HepG2 (cell line): ENCODE results near the gene DAZAP1. TPM values are rescaled to one million over a fixed set of nuclear protein-coding genes. Genes with fewer than 3 reads are reported as not detected.

Experiments
- ATF1 ChIP-seq: IDR thresholded peaks from 2 replicates; pipeline ENCODE4 v1.6.1; 2016; ENCODE audit warnings: mild to moderate bottlenecking, control low read depth
- GZF1 ChIP-seq: sonication (generic); formaldehyde crosslinking; IDR thresholded peaks from 2 replicates; pipeline ENCODE4 v1.5.1; 2020; ENCODE audit warnings: mild to moderate bottlenecking, missing genetic modification reagents
- IRX3 ChIP-seq: sonication (generic); formaldehyde crosslinking; IDR thresholded peaks from 2 replicates; pipeline ENCODE4 v1.8.1; 2023; ENCODE audit warnings: mild to moderate bottlenecking, low read depth, missing genetic modification reagents, borderline replicate concordance
- KLF13 ChIP-seq: sonication (generic); formaldehyde crosslinking; IDR thresholded peaks from 2 replicates; pipeline ENCODE4 v1.4.0; 2020; ENCODE audit warnings: mild to moderate bottlenecking, missing genetic modification reagents
- MAFK ChIP-seq, 2 experiments: IDR thresholded peaks in 1 of 2; conservative IDR thresholded peaks in 1 of 2; 2 replicates each; pipeline ENCODE4 v1.6.1; 2011; ENCODE audit warnings: improper control_type of control experiment in 2 of 2, low read length in 2 of 2
- MTA3 ChIP-seq: sonication (generic); formaldehyde crosslinking; IDR thresholded peaks from 2 replicates; pipeline ENCODE4 v1.4.0; 2020; ENCODE audit warnings: missing genetic modification reagents
- MYNN ChIP-seq: sonication (generic); formaldehyde crosslinking; IDR thresholded peaks from 2 replicates; pipeline ENCODE4 v1.4.0; 2020; ENCODE audit warnings: mild to moderate bottlenecking, low read depth, missing genetic modification reagents
- NR2F1 ChIP-seq, 2 experiments: fragments of 450-650 bp in 1 of 2; formaldehyde crosslinking in 1 of 2; IDR thresholded peaks; 2 replicates each; pipeline versions ENCODE4 v1.5.0 to v1.6.1; 2016 to 2020; ENCODE audit warnings: mild to moderate bottlenecking in 1 of 2, missing compliant biosample characterization in 1 of 2, missing genetic modification reagents in 1 of 2, moderate library complexity in 1 of 2
- RAD21 ChIP-seq: fragments of 450-650 bp; formaldehyde crosslinking; IDR thresholded peaks from 2 replicates; pipeline ENCODE4 v1.5.0; 2020; ENCODE audit warnings: mild to moderate bottlenecking
- SAFB2 ChIP-seq: sonication (generic); formaldehyde crosslinking; IDR thresholded peaks from 2 replicates; pipeline ENCODE4 v1.5.1; 2020; ENCODE audit warnings: missing genetic modification reagents, low read depth, mild to moderate bottlenecking, borderline replicate concordance
- SOX6 ChIP-seq, 2 experiments: fragments of 450-650 bp in 1 of 2; sonication (generic) in 1 of 2; formaldehyde crosslinking in 1 of 2; IDR thresholded peaks; 2 replicates each; pipeline versions ENCODE4 v1.4.0 to v1.6.1; 2017 to 2020; ENCODE audit warnings: antibody characterized with exemption in 1 of 2, mild to moderate bottlenecking in 1 of 2, missing genetic modification reagents in 1 of 2
- SP2 ChIP-seq: sonication (generic); formaldehyde crosslinking; IDR thresholded peaks from 2 replicates; pipeline ENCODE4 v1.5.1; 2020; ENCODE audit warnings: mild to moderate bottlenecking, missing genetic modification reagents
- ZNF570 ChIP-seq: sonication (generic); formaldehyde crosslinking; IDR thresholded peaks from 2 replicates; pipeline ENCODE4 v1.4.0; 2020; ENCODE audit warnings: mild to moderate bottlenecking, missing genetic modification reagents, borderline replicate concordance
- ZNF615 ChIP-seq: sonication (generic); formaldehyde crosslinking; IDR thresholded peaks from 2 replicates; pipeline ENCODE4 v1.5.0; 2020; ENCODE audit warnings: mild to moderate bottlenecking, missing genetic modification reagents, borderline replicate concordance
- ZNF619 ChIP-seq: sonication (generic); formaldehyde crosslinking; IDR thresholded peaks from 2 replicates; pipeline ENCODE4 v1.4.0; 2020; ENCODE audit warnings: mild to moderate bottlenecking, missing genetic modification reagents
- ZNF768 ChIP-seq: sonication (generic); formaldehyde crosslinking; IDR thresholded peaks from 2 replicates; pipeline ENCODE4 v1.4.0; 2020; ENCODE audit warnings: missing genetic modification reagents
- ZNF772 ChIP-seq: sonication (generic); formaldehyde crosslinking; IDR thresholded peaks from 2 replicates; pipeline ENCODE4 v1.5.0; 2020; ENCODE audit warnings: mild to moderate bottlenecking, missing genetic modification reagents
- ZNF780A ChIP-seq: sonication (generic); formaldehyde crosslinking; IDR thresholded peaks from 2 replicates; pipeline ENCODE4 v1.8.0; 2022; ENCODE audit warnings: mild to moderate bottlenecking, missing genetic modification reagents, moderate library complexity
- polyA plus RNA-seq, 8 experiments: library from polyadenylated mRNA; depleted of rRNA in 3 of 8; stranded (reverse) in 7 of 8; unstranded in 1 of 8; fragments of >200 nt; fragmentation: Illumina TruSeq in 4 of 8; extraction: Trizol in 4 of 8; gene quantifications; 2 replicates each; pipeline versions ENCODE4 v1.2.1 to v1.2.3, GENCODE V29; 2011 to 2016; ENCODE audit warnings: low read depth in 4 of 8, missing spikeins in 1 of 8, mixed read lengths in 1 of 8; ENCODE audit not compliant: insufficient read depth in 1 of 8
- total RNA-seq, 5 experiments: library from RNA; depleted of rRNA; stranded (reverse); fragments of >200 nt; fragmentation: Illumina TruSeq; extraction: Trizol; gene quantifications; 2 replicates each; pipeline ENCODE4 v1.2.3, GENCODE V29; 2016; ENCODE audit warnings: low read depth in 1 of 5
- TF ChIP-seq, protein P1 (sequence below): sonication (generic); formaldehyde crosslinking; IDR thresholded peaks from 2 replicates; pipeline ENCODE4 v1.5.0; 2020; ENCODE audit warnings: missing genetic modification reagents
- TF ChIP-seq, protein P2 (sequence below): sonication (generic); formaldehyde crosslinking; IDR thresholded peaks from 2 replicates; pipeline ENCODE4 v1.4.0; 2020; ENCODE audit warnings: missing genetic modification reagents
- TF ChIP-seq, protein P3 (sequence below): sonication (generic); formaldehyde crosslinking; IDR thresholded peaks from 2 replicates; pipeline ENCODE4 v1.5.1; 2020; ENCODE audit warnings: missing genetic modification reagents, mild to moderate bottlenecking, borderline replicate concordance
- TF ChIP-seq, protein P4 (sequence below): fragments of 450-650 bp; IDR thresholded peaks from 2 replicates; pipeline ENCODE4 v1.6.1; 2016
- TF ChIP-seq, protein P5 (sequence below): IDR thresholded peaks from 2 replicates; pipeline ENCODE4 v1.6.1; 2016; ENCODE audit warnings: control low read depth

The DAZAP1 gene
- total and polyA plus RNA-seq, 2 of the 13 experiments (the other 11 are each of a cell fraction or from before 2014, with no cell fraction given) = 63.3 to 79.2 TPM

DNA sequence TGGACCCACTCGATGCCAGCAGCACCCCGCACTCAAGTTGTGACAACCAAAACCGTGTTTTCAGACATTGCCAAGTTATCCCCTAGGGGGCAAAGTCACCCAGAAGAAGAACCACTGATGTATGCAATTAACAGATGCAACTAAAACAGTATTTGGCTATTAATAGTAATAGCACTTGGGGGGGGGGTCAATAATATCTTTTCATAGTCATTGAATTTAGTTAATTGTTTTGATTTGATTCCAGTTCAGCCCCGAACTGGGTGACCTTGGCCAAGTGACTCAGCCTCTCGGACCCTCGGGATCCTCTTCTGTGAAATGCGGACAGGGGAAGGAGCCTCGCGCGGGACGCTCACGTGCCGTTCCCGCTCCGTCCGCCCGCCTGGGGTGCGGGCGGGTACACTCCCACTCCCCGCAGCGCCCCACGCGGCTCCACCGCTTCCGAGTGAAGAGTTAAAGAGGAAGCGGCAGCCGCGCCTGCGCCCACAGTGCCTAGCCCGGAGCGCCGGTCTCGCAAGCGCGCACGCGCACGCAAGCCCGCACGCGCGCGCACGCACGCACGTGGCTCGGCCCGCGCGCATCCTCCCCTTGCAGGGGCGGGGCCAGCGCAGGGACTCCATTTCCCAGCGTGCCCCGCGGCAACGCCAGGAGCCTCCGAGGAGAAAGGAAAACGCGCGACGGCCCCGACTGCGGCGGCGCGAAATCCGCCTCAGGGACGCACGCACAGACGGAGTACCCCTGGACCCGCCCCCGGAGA lies 435 bp upstream of the DAZAP1 start (continued):
- TF ChIP-seq ATF1 (no peak), ZNF619 (CRISPR knock-in tag) (no peak), ZNF772 (CRISPR knock-in tag) (no peak), MAFK (conservative IDR thresholded peaks at IDR 0.05 in 1 of 2, IDR thresholded peaks at IDR 0.05 in 1 of 2; ENCODE audit: low read length in 2 of 2) (no peak), KLF13 (no peak), NR2F1 (CRISPR knock-in tag; IDR thresholded peaks at IDR 0.05) (no peak), ZNF570 (CRISPR knock-in tag) (no peak), MYNN (CRISPR knock-in tag) (no peak), ZNF780A (CRISPR knock-in tag) (no peak), RAD21 (CRISPR knock-in tag) (peak; percentile 54), MTA3 (CRISPR knock-in tag) (no peak), GZF1 (CRISPR knock-in tag) (no peak), SAFB2 (peak; percentile 48; the same call in 1 of the 2 replicates), ZNF768 (CRISPR knock-in tag) (peak; percentile 50; the same call in 1 of the 2 replicates), IRX3 (CRISPR knock-in tag) (no peak), SP2 (CRISPR knock-in tag) (peak; percentile 78), ZNF615 (CRISPR knock-in tag) (no peak), SOX6 (IDR thresholded peaks at IDR 0.05) (no peak), SOX6 (CRISPR knock-in tag; IDR thresholded peaks at IDR 0.05) (no peak)
- TF ChIP-seq, protein P1, sequence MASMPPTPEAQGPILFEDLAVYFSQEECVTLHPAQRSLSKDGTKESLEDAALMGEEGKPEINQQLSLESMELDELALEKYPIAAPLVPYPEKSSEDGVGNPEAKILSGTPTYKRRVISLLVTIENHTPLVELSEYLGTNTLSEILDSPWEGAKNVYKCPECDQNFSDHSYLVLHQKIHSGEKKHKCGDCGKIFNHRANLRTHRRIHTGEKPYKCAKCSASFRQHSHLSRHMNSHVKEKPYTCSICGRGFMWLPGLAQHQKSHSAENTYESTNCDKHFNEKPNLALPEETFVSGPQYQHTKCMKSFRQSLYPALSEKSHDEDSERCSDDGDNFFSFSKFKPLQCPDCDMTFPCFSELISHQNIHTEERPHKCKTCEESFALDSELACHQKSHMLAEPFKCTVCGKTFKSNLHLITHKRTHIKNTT (CRISPR knock-in tag) = no peak
- TF ChIP-seq, protein P2, sequence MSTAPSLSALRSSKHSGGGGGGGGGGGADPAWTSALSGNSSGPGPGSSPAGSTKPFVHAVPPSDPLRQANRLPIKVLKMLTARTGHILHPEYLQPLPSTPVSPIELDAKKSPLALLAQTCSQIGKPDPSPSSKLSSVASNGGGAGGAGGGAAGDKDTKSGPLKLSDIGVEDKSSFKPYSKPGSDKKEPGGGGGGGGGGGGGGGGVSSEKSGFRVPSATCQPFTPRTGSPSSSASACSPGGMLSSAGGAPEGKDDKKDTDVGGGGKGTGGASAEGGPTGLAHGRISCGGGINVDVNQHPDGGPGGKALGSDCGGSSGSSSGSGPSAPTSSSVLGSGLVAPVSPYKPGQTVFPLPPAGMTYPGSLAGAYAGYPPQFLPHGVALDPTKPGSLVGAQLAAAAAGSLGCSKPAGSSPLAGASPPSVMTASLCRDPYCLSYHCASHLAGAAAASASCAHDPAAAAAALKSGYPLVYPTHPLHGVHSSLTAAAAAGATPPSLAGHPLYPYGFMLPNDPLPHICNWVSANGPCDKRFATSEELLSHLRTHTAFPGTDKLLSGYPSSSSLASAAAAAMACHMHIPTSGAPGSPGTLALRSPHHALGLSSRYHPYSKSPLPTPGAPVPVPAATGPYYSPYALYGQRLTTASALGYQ (CRISPR knock-in tag) = no peak
- TF ChIP-seq, protein P3, sequence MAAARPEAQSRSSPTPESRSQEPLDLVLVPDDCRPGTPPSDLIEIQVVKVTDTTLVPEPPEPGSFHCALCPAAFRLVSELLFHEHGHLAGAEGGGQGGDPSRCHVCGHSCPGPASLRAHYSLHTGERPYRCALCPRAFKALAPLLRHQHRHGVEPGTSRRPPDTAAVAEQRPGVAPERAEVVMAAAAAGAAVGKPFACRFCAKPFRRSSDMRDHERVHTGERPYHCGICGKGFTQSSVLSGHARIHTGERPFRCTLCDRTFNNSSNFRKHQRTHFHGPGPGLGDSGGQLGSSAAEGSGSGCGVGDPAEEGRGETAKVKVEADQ = 0 out of 2 replicates have a peak, but pooled peaks have one; percentile 54
- TF ChIP-seq, protein P4, sequence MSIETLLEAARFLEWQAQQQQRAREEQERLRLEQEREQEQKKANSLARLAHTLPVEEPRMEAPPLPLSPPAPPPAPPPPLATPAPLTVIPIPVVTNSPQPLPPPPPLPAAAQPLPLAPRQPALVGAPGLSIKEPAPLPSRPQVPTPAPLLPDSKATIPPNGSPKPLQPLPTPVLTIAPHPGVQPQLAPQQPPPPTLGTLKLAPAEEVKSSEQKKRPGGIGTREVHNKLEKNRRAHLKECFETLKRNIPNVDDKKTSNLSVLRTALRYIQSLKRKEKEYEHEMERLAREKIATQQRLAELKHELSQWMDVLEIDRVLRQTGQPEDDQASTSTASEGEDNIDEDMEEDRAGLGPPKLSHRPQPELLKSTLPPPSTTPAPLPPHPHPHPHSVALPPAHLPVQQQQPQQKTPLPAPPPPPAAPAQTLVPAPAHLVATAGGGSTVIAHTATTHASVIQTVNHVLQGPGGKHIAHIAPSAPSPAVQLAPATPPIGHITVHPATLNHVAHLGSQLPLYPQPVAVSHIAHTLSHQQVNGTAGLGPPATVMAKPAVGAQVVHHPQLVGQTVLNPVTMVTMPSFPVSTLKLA = peak; percentile 80
- TF ChIP-seq, protein P5, sequence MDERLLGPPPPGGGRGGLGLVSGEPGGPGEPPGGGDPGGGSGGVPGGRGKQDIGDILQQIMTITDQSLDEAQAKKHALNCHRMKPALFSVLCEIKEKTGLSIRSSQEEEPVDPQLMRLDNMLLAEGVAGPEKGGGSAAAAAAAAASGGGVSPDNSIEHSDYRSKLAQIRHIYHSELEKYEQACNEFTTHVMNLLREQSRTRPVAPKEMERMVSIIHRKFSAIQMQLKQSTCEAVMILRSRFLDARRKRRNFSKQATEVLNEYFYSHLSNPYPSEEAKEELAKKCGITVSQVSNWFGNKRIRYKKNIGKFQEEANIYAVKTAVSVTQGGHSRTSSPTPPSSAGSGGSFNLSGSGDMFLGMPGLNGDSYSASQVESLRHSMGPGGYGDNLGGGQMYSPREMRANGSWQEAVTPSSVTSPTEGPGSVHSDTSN = no peak
